Brain microvascular endothelial cell (primary cell): ENCODE results near the gene C22orf15.

Experiments
- DNase-seq: peaks from one replicate; pipeline ENCODE4 v3.0.0-alpha.2; 2020
- H3K27ac ChIP-seq: fragments of 250-450 bp; sonication (Bioruptor Pico); 2 replicates; pipeline ENCODE4 v1.5.1; 2020; ENCODE audit warnings: mild to moderate bottlenecking, moderate library complexity
- H3K27me3 ChIP-seq: fragments of 250-450 bp; sonication (Bioruptor Pico); replicated peaks from 2 replicates; pipeline ENCODE4 v1.5.1; 2020; ENCODE audit warnings: mild to moderate bottlenecking
- H3K36me3 ChIP-seq: fragments of 250-450 bp; sonication (Bioruptor Pico); replicated peaks from 2 replicates; pipeline ENCODE4 v1.5.1; 2020; ENCODE audit warnings: mild to moderate bottlenecking
- H3K4me3 ChIP-seq: 2 replicates; pipeline ENCODE4 v1.5.1; 2011; ENCODE audit warnings: low read depth, mild to moderate bottlenecking, control low read depth, low read length, moderate library complexity
- in situ Hi-C: cut with HindIII; loops from 2 replicates; pipeline ENCODE4 v1.10.0; 2017; ENCODE audit warnings: low sequenced_read_pairs, low pct_ligation_motif_present
- TF ChIP-seq, protein P1 (sequence below): IDR thresholded peaks from 2 replicates; pipeline ENCODE4 v1.5.1; 2011; ENCODE audit warnings: low read depth, mild to moderate bottlenecking, moderate library complexity, low read length, control low read depth, inconsistent platforms; ENCODE audit errors: missing control alignments

C22orf15 gene, protein sequence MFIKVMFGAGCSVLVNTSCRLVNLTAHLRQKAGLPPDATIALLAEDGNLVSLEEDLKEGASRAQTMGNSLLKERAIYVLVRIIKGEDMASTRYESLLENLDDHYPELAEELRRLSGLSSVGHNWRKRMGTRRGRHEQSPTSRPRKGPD

DNA sequence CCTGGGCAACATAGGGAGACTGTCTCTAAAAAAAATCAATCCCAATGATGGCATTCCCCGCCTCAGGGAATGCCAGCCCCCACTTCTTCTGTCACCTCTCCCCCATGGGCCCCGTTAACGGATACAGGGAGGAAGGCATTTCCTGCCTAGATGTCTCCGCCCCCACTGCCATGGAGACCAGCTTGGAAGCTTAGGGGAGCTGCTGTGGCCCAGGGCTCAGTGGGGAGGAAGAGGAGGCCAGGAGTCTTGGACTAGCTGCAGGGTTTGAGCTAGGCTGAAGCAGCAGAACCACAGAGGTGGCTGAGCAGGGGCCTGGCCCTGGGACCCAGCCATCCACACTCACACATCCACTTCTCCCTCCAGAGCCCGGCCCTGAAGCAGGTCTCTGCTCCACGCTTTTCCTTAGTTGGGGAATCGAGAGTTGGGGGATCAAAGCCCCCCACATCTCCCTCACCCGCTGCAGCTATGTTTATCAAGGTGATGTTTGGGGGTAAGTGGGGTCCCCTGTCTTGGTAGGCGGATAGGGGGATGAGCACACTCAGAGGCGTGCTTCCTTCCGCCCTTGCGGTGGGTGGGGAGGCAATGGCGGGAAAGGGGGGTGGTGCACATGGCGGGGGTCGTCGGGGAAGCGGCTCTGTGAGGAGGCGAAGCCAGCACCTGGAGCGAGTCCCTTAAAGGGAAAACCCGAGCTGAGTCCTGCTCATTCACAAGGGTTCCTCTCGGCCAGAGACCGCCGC lies at the start of gene C22orf15:
Gene C22orf15 (plus strand): TSS at position 149 of the 737 bp plus-strand sequence. CDS start 317 bp downstream, at position 466.
- no peaks in the 10 kb centered on the region for H3K36me3 ChIP-seq
- TF ChIP-seq, protein P1, sequence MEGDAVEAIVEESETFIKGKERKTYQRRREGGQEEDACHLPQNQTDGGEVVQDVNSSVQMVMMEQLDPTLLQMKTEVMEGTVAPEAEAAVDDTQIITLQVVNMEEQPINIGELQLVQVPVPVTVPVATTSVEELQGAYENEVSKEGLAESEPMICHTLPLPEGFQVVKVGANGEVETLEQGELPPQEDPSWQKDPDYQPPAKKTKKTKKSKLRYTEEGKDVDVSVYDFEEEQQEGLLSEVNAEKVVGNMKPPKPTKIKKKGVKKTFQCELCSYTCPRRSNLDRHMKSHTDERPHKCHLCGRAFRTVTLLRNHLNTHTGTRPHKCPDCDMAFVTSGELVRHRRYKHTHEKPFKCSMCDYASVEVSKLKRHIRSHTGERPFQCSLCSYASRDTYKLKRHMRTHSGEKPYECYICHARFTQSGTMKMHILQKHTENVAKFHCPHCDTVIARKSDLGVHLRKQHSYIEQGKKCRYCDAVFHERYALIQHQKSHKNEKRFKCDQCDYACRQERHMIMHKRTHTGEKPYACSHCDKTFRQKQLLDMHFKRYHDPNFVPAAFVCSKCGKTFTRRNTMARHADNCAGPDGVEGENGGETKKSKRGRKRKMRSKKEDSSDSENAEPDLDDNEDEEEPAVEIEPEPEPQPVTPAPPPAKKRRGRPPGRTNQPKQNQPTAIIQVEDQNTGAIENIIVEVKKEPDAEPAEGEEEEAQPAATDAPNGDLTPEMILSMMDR, result no peak
- in situ Hi-C loops, result no loop called here
- no peak within 1 kb of the TSS for H3K27ac ChIP-seq
- no peak for DNase-seq
- no peak within 1 kb of the TSS for H3K4me3 ChIP-seq
- H3K27me3 ChIP-seq, result no peaks in the 10 kb centered on the region

DNA sequence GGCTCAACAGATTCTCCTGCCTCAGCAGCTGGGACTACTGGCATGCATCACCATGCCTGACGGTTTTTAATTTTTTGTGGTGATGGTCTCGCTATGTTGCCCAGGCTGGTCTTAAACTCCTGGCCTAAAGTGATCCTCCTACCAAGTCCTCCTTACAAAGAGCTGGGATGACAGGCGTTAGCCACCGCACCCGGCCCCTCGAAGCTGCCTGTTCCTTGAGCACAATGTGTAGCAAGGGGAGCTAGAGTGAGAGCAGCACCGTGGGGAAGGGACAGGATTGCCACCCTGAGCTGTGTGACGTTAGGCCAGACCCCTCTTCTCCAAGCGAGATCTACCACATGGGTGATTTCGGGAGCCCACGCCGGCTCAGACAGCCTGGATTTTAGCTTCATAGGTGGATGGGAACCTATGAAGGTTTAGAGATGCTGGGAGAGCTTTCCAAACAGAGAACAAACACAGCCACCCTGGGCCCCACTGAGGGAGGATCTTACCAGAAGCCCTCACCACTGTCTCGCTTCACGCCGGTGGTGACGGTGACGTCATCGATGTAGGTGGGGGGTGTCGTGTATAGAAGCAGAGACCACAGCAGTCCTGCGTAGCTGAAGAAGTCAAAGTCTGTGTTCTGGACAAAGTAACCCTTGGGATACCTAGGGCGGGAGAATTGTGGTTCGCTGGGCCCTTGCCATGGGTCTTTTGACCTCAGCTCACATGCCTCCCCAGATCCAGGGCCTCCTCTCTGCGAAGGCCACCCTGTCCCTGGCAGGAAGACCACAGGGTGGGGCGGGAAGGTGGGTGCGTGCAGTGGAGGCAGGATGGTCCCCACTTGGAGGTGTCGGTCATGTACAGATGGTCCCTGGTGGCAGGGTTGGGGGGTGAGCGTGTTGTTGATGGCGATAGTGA lies 48.8 kb upstream of the C22orf15 start:
- no peak overlapping the region for H3K27ac ChIP-seq
- H3K27me3 ChIP-seq, result no peaks in the 10 kb centered on the region
- in situ Hi-C loops, result no loop called here
- TF ChIP-seq, protein P1, result no peak
- no peak for DNase-seq
- H3K36me3 ChIP-seq, result peaks cover 19% of the 10 kb centered on the region
- H3K4me3 ChIP-seq, result no peak overlapping the region

DNA sequence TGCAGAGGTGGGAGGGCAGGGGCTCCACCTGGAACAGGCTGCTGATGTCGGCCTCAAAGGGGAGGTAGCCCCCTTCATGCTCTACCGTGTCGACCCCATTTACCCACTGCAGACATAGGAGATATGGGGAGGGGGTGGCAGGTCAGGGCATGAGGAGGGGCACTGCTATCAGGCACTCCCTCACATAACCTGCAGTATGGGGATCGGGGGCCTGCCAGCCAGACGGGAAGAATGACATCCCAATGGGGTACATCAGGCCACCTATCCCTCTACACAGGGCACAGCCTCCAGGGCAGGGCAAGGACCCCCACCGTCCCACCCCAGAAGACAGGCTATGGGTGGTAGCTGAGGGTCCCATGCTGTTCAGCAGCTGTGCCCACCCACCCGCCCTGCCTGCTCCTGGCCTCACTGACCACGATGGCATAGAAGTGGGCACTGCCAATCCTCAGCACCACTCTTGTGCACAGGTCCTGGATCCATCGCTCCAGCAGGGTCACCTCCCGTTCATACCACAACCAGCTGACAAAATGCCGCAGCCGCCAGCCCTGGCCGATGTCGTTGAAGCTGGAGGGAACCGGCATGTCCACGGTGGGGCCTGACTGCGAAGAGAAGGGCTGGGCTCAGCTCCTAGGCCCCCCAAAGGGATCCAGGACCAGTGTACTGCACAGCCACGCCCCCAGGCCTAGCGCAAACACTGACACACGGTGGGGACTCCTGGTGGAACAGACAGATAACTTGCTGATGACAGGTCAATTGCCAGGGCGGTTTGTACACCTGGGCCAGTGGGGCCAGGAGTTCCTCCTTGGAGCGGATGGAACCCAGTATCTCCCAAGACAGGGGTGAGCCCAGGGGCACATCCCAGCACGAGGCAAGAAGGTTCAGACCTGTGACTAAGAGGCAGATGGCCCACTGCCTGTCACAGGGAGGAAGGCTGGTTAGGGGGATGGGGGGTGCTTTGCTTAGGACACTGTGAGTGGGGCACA lies 47.9 kb upstream of the C22orf15 start:
- peaks cover 12% of the 10 kb centered on the region for H3K36me3 ChIP-seq
- TF ChIP-seq, protein P1, result no peak

DNA sequence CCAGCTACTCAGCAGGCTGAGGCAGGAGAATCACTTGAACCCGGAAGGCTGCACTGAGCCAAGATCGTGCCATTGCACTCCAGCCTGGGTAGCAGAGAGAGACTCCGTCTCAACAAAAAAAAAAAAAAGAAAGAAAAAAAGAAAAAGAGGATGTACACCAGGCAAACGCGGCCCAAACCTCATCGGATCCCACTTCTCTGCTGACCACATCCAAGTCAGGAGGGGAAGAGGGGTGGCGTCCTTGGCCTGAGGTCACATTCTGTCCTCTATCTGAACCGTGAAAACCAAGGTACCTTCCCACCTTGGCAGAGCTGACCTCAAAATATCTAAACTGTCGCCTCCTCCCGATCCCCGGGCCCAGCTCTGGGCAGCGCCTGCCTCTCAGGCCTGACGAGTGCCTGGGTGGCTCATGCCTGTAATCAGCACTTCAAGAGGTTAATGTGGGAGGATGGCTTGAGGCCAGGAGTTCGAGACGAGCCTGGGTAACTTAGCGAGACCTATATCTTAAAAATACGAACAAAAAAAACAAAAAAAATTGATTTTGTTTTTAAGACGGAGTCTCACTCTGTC lies 46.9 kb upstream of the C22orf15 start:
- no peak for DNase-seq
- no peaks in the 10 kb centered on the region for H3K27me3 ChIP-seq
- H3K27ac ChIP-seq, result no peak overlapping the region
- in situ Hi-C loops, result no loop called here
- no peak overlapping the region for H3K4me3 ChIP-seq
- H3K36me3 ChIP-seq, result peaks cover 10% of the 10 kb centered on the region
- TF ChIP-seq, protein P1, result no peak

More for the DNA sequence above, 47.9 kb upstream of the C22orf15 start:
- H3K4me3 ChIP-seq, result no peak overlapping the region
- DNase-seq, result no peak
- in situ Hi-C loops, result no loop called here
- no peaks in the 10 kb centered on the region for H3K27me3 ChIP-seq
- H3K27ac ChIP-seq, result no peak overlapping the region
